ENCODE measurements around the gene ENSA.
A peak's percentile ranks its signal among the peaks of the same experiment; 100 is the strongest.

DNA sequence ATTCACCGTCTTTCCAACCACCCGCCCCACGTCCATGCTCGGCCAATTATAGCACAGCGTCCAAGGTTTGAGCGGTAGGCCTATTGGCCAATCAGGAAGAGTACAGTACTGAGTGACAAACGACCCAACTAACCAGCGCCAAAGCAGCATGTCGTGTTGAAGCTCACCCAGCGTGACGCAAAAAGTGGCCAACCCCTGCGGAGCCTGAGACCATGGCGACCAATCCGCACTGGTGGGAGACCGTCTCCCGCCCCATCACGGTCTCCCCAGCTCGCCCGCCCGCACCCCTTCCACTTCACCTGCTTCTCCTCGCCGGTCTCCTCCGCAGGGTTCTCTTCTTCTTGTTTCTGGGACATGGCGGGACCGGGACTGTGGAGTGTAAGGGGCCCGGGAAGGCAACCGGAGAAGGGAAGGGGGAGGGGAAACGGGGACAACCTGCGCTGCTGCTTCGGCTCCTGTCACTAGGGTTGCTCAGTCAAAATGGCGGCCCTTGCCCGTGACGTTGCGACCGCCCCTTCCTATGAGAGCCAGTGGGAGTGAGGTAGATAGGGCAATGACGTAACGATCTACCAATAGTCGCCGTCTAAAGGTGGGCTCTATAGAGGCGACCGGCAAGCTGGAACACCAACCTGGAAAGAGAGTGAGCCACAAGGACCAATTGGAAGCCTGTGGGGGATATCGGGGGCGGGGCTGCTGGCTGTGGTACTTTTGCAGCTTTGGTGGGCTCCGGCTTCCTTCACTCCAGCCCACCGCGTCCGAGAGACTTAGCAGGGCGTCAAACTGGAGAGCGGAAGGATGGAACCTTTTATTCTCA is at the start of gene ENSA:
- peak; percentile 94 to 96 for TF ChIP-seq POLR2A (IDR thresholded peaks at IDR 0.05)
- TF ChIP-seq, protein P1, sequence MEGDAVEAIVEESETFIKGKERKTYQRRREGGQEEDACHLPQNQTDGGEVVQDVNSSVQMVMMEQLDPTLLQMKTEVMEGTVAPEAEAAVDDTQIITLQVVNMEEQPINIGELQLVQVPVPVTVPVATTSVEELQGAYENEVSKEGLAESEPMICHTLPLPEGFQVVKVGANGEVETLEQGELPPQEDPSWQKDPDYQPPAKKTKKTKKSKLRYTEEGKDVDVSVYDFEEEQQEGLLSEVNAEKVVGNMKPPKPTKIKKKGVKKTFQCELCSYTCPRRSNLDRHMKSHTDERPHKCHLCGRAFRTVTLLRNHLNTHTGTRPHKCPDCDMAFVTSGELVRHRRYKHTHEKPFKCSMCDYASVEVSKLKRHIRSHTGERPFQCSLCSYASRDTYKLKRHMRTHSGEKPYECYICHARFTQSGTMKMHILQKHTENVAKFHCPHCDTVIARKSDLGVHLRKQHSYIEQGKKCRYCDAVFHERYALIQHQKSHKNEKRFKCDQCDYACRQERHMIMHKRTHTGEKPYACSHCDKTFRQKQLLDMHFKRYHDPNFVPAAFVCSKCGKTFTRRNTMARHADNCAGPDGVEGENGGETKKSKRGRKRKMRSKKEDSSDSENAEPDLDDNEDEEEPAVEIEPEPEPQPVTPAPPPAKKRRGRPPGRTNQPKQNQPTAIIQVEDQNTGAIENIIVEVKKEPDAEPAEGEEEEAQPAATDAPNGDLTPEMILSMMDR (IDR thresholded peaks at IDR 0.05): no peak
- TF ChIP-seq POLR2AphosphoS5 (IDR thresholded peaks at IDR 0.05): peak; percentile 93 to 97 (median 95)
- TF ChIP-seq EP300 (IDR thresholded peaks at IDR 0.05): no peak

All from sigmoid colon (tissue), 4 donors.